Ishikawa (cell line): ENCODE results near the gene CASP2.

Experiments used
- CEBPB ChIP-seq: IDR thresholded peaks from 2 replicates; pipeline ENCODE4 v1.6.1; 2012
- CREB1 ChIP-seq: IDR thresholded peaks from 2 replicates; pipeline ENCODE4 v1.6.1; 2012; ENCODE audit warnings: low read depth
- EGR1 ChIP-seq: IDR thresholded peaks from 2 replicates; pipeline ENCODE4 v1.6.1; 2012
- EP300 ChIP-seq: IDR thresholded peaks from 2 replicates; pipeline ENCODE4 v1.6.1; 2012; ENCODE audit warnings: borderline replicate concordance
- FOXM1 ChIP-seq: IDR thresholded peaks from 2 replicates; pipeline ENCODE4 v1.6.1; 2012; ENCODE audit warnings: low read depth, borderline replicate concordance
- NFIC ChIP-seq: IDR thresholded peaks from 2 replicates; pipeline ENCODE4 v1.6.1; 2012
- RAD21 ChIP-seq: IDR thresholded peaks from 2 replicates; pipeline ENCODE4 v1.6.1; 2012; ENCODE audit warnings: low read depth
- TAF1 ChIP-seq: IDR thresholded peaks from 2 replicates; pipeline ENCODE4 v1.6.1; 2012; ENCODE audit warnings: low read depth, mild to moderate bottlenecking
- TCF12 ChIP-seq: IDR thresholded peaks from 2 replicates; pipeline ENCODE4 v1.6.1; 2012; ENCODE audit warnings: low read depth
- TEAD4 ChIP-seq: IDR thresholded peaks from 2 replicates; pipeline ENCODE4 v1.6.1; 2012
- YY1 ChIP-seq: IDR thresholded peaks from 2 replicates; pipeline ENCODE4 v1.6.1; 2012; ENCODE audit warnings: low read depth
- ZBTB7A ChIP-seq: IDR thresholded peaks from 2 replicates; pipeline ENCODE4 v1.6.1; 2012; ENCODE audit warnings: low read depth
- TF ChIP-seq, protein P1 (sequence below): IDR thresholded peaks from 2 replicates; pipeline ENCODE4 v1.6.1; 2012
- TF ChIP-seq, protein P2 (sequence below): IDR thresholded peaks from 2 replicates; pipeline ENCODE4 v1.6.1; 2012
- TF ChIP-seq, protein P3 (sequence below): IDR thresholded peaks from 2 replicates; pipeline ENCODE4 v1.6.1; 2012; ENCODE audit warnings: low read depth, mild to moderate bottlenecking

CASP2 gene

DNA sequence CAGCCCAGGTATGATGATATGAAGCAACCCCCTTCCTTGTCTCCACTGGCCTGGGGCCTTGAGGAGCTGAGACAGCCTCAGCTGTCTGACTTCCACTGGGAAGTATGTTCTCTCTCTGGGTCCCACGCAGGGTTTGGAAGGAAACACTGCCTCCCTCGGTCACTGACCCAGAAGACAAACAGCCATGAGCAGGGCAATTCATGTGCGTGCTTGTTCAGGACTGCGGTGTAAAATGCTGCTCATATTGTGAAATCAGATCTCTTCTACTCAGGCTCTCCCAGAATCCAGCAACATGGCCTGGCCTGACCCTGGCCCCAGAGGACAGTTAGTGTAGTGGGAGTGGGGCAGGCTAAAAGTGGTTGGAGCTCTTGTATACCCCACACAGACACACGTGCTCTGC is 30.5 kb downstream of the CASP2 start:
- TF ChIP-seq FOXM1 (no peak), TCF12 (no peak), TAF1 (no peak), YY1 (no peak), ZBTB7A (no peak), CREB1 (no peak), NFIC (no peak), EGR1 (no peak), CEBPB (no peak), TEAD4 (no peak), EP300 (no peak), RAD21 (no peak)
- TF ChIP-seq, protein P1, sequence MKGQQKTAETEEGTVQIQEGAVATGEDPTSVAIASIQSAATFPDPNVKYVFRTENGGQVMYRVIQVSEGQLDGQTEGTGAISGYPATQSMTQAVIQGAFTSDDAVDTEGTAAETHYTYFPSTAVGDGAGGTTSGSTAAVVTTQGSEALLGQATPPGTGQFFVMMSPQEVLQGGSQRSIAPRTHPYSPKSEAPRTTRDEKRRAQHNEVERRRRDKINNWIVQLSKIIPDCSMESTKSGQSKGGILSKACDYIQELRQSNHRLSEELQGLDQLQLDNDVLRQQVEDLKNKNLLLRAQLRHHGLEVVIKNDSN: no peak
- TF ChIP-seq, protein P2, sequence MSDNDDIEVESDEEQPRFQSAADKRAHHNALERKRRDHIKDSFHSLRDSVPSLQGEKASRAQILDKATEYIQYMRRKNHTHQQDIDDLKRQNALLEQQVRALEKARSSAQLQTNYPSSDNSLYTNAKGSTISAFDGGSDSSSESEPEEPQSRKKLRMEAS: no peak
- TF ChIP-seq, protein P3, sequence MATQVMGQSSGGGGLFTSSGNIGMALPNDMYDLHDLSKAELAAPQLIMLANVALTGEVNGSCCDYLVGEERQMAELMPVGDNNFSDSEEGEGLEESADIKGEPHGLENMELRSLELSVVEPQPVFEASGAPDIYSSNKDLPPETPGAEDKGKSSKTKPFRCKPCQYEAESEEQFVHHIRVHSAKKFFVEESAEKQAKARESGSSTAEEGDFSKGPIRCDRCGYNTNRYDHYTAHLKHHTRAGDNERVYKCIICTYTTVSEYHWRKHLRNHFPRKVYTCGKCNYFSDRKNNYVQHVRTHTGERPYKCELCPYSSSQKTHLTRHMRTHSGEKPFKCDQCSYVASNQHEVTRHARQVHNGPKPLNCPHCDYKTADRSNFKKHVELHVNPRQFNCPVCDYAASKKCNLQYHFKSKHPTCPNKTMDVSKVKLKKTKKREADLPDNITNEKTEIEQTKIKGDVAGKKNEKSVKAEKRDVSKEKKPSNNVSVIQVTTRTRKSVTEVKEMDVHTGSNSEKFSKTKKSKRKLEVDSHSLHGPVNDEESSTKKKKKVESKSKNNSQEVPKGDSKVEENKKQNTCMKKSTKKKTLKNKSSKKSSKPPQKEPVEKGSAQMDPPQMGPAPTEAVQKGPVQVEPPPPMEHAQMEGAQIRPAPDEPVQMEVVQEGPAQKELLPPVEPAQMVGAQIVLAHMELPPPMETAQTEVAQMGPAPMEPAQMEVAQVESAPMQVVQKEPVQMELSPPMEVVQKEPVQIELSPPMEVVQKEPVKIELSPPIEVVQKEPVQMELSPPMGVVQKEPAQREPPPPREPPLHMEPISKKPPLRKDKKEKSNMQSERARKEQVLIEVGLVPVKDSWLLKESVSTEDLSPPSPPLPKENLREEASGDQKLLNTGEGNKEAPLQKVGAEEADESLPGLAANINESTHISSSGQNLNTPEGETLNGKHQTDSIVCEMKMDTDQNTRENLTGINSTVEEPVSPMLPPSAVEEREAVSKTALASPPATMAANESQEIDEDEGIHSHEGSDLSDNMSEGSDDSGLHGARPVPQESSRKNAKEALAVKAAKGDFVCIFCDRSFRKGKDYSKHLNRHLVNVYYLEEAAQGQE: no peak

DNA sequence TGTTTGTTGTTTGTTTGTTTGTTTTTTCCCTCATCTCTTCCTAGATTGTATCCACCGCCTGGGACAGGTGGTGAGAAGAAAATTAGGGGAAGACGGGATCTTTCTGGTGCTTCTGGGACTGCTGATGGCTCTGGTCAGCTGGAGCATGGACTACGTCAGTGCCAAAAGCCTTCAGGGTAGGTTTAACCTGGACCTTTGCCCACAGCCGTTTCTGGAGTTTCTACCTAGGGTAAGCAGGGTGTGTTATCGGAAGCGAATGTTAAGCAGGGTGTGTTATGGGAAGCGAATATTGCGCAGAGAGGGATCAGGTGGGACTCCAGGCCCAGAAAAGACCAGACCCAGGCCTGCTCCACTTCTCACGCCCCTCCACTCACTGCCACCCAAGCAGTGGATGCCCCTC is 32.5 kb downstream of the CASP2 start:
- no peak for TF ChIP-seq CREB1

DNA sequence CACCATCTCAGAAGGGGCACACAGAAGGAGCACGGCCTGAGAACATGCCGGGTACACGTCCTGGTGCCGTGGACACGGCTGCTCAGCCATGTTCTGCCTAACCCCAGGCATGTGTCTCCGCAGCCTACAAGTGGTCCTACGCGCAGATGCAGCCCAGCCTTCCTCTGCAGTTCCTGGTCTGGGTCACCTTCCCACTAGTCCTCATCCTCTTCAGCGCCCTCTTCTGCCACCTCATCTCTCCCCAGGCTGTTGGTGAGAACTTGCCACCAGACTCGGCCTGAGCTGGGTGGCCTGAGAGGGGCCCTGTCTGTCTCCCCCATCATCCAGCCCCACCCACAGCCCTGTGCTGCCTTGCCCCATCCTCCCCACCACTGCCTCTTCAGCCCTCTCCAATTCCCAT is 33.1 kb downstream of the CASP2 start:
- no peak for TF ChIP-seq NFIC
- no peak for TF ChIP-seq TCF12
- TF ChIP-seq, protein P3: no peak
- no peak for TF ChIP-seq EP300
- no peak for TF ChIP-seq TEAD4
- TF ChIP-seq, protein P1: no peak
- TF ChIP-seq, protein P2: no peak
- TF ChIP-seq CREB1: no peak
- no peak for TF ChIP-seq EGR1

DNA sequence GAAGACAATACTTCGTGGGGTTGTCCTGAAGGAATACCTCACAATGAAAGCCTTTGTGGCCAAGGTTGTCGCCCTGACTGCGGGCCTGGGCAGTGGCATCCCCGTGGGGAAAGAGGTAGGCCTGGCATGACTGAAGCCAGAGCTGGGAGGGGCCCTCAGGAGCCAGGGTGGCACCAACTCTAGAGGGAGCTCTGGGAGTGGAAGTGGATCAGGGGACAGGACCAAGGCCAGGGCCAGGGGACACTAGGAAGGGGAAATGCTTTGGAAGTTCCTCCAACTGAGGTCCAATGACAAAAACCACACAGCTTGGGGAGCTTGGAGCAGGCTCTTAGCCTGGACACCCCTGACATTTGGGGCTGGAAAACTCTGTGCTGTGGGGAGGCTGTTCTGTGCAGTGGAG is 33.6 kb downstream of the CASP2 start:
- TF ChIP-seq ZBTB7A (no peak), CREB1 (no peak), YY1 (no peak), FOXM1 (no peak), RAD21 (peak; percentile 76), CEBPB (no peak), NFIC (no peak), EP300 (no peak)
- TF ChIP-seq, protein P1: no peak
- TF ChIP-seq, protein P3: peak; percentile 67
